WTC11 (cell line): ENCODE results near the gene ROR2. TPM values are rescaled to one million over a fixed set of nuclear protein-coding genes. Genes with fewer than 3 reads are reported as not detected.

Experiments
- ATAC-seq: fragments of 200-7000 bp; cut with Tn5 transposase; 2 replicates; pipeline ENCODE4 v1.10.0; 2021; ENCODE audit warnings: mild to moderate bottlenecking, moderate library complexity
- CTCF ChIA-PET: fragments of 300-600 bp; sonication (Branson Sonifier 250); formaldehyde crosslinking; loops from one replicate; lab custom pipeline; 2021; ENCODE audit warnings: antibody characterized with exemption; lab: Charles Lee
- POLR2A ChIA-PET: fragments of 350-600 bp; sonication (Branson Sonifier 250); formaldehyde crosslinking; loops from one replicate; lab custom pipeline; 2021; ENCODE audit warnings: antibody characterized with exemption; lab: Charles Lee
- DNase-seq: peaks from one replicate; pipeline ENCODE4 v3.0.0; 2021; ENCODE audit warnings: low spot score
- H3K27ac Mint-ChIP-seq: 2 replicates; pipeline ENCODE4 v1.8.0; 2021; ENCODE audit warnings: mixed read lengths
- H3K27me3 Mint-ChIP-seq: 2 replicates; pipeline ENCODE4 v1.8.0; 2021; ENCODE audit warnings: low read depth, mild to moderate bottlenecking, moderate library complexity, mixed read lengths
- H3K36me3 Mint-ChIP-seq: 2 replicates; pipeline ENCODE4 v1.8.0; 2021; ENCODE audit warnings: mixed read lengths
- H3K4me1 Mint-ChIP-seq: 2 replicates; pipeline ENCODE4 v1.8.0; 2022; ENCODE audit warnings: mixed read lengths
- H3K4me3 Mint-ChIP-seq: 2 replicates; pipeline ENCODE4 v1.8.0; 2021; ENCODE audit warnings: mild to moderate bottlenecking, moderate library complexity, mixed read lengths
- H3K9me3 Mint-ChIP-seq: 2 replicates; pipeline ENCODE4 v1.8.0; 2021; ENCODE audit warnings: mixed read lengths
- AR ChIP-seq: fragments of 250-450 bp; sonication (Bioruptor Pico); IDR thresholded peaks from 2 replicates; pipeline ENCODE4 v1.9.0; 2021; ENCODE audit warnings: mild to moderate bottlenecking
- ELF4 ChIP-seq: sonication (generic); formaldehyde crosslinking; IDR thresholded peaks from 2 replicates; pipeline ENCODE4 v1.8.1; 2022; ENCODE audit warnings: low read depth, mild to moderate bottlenecking, moderate library complexity, missing genetic modification reagents
- ESRRA ChIP-seq: sonication (generic); formaldehyde crosslinking; IDR thresholded peaks from 2 replicates; pipeline ENCODE4 v1.8.1; 2022; ENCODE audit warnings: mild to moderate bottlenecking, missing genetic modification reagents, borderline replicate concordance
- ETV6 ChIP-seq: sonication (generic); formaldehyde crosslinking; IDR thresholded peaks from 2 replicates; pipeline ENCODE4 v1.8.1; 2022; ENCODE audit warnings: mild to moderate bottlenecking, missing genetic modification reagents
- MXD4 ChIP-seq: fragments of 250-450 bp; sonication (Bioruptor Pico); IDR thresholded peaks from 2 replicates; pipeline ENCODE4 v1.8.0; 2021; ENCODE audit warnings: mild to moderate bottlenecking, moderate library complexity, borderline replicate concordance
- NFATC4 ChIP-seq: fragments of 250-450 bp; sonication (Bioruptor Pico); IDR thresholded peaks from 2 replicates; pipeline ENCODE4 v1.9.0; 2021; ENCODE audit warnings: mild to moderate bottlenecking
- NR1H2 ChIP-seq: sonication (generic); formaldehyde crosslinking; IDR thresholded peaks from 2 replicates; pipeline ENCODE4 v1.9.0; 2021; ENCODE audit warnings: mild to moderate bottlenecking, moderate library complexity, missing genetic modification reagents
- RORB ChIP-seq: fragments of 250-450 bp; sonication (Bioruptor Pico); IDR thresholded peaks from 2 replicates; pipeline ENCODE4 v1.9.0; 2021; ENCODE audit warnings: mild to moderate bottlenecking
- TEAD4 ChIP-seq: sonication (generic); formaldehyde crosslinking; IDR thresholded peaks from 2 replicates; pipeline ENCODE4 v1.8.0; 2022; ENCODE audit warnings: mild to moderate bottlenecking, missing genetic modification reagents
- ZBTB21 ChIP-seq: sonication (generic); formaldehyde crosslinking; IDR thresholded peaks from 2 replicates; pipeline ENCODE4 v1.8.1; 2023; ENCODE audit warnings: mild to moderate bottlenecking, missing genetic modification reagents, borderline replicate concordance
- ZNF138 ChIP-seq: sonication (generic); formaldehyde crosslinking; conservative IDR thresholded peaks from 2 replicates; pipeline ENCODE4 v1.8.1; 2022; ENCODE audit warnings: mild to moderate bottlenecking, moderate library complexity, missing genetic modification reagents
- ZNF219 ChIP-seq: sonication (generic); formaldehyde crosslinking; IDR thresholded peaks from 2 replicates; pipeline ENCODE4 v1.8.0; 2023; ENCODE audit warnings: missing genetic modification reagents, mild to moderate bottlenecking, borderline replicate concordance
- ZNF263 ChIP-seq: sonication (generic); formaldehyde crosslinking; IDR thresholded peaks from 2 replicates; pipeline ENCODE4 v1.8.1; 2022; ENCODE audit warnings: low read depth, mild to moderate bottlenecking, moderate library complexity, missing genetic modification reagents
- ZNF416 ChIP-seq: fragments of 250-450 bp; sonication (Bioruptor Pico); IDR thresholded peaks from 2 replicates; pipeline ENCODE4 v1.9.0; 2021; ENCODE audit warnings: mild to moderate bottlenecking, inconsistent platforms
- ZSCAN18 ChIP-seq: fragments of 250-450 bp; sonication (Bioruptor Pico); IDR thresholded peaks from 2 replicates; pipeline ENCODE4 v2.1.2; 2022; ENCODE audit warnings: mild to moderate bottlenecking, moderate library complexity
- total RNA-seq: library from RNA; stranded (reverse); gene quantifications from 3 replicates; pipeline ENCODE4 v1.2.3, GENCODE V29; 2021
- TF ChIP-seq, protein P1 (sequence below): sonication (generic); formaldehyde crosslinking; IDR thresholded peaks from 2 replicates; pipeline ENCODE4 v1.8.0; 2023; ENCODE audit warnings: missing genetic modification reagents, mild to moderate bottlenecking, borderline replicate concordance
- TF ChIP-seq, protein P2 (sequence below): sonication (generic); formaldehyde crosslinking; IDR thresholded peaks from 2 replicates; pipeline ENCODE4 v1.8.1; 2022; ENCODE audit warnings: low read depth, mild to moderate bottlenecking, moderate library complexity, missing genetic modification reagents, borderline replicate concordance
- TF ChIP-seq, protein P3 (sequence below): sonication (generic); formaldehyde crosslinking; IDR thresholded peaks from 2 replicates; pipeline ENCODE4 v1.8.0; 2022; ENCODE audit warnings: mild to moderate bottlenecking, missing genetic modification reagents

ROR2 gene
- total RNA-seq, 1 experiment from 2014 or later = 19.8 TPM

DNA sequence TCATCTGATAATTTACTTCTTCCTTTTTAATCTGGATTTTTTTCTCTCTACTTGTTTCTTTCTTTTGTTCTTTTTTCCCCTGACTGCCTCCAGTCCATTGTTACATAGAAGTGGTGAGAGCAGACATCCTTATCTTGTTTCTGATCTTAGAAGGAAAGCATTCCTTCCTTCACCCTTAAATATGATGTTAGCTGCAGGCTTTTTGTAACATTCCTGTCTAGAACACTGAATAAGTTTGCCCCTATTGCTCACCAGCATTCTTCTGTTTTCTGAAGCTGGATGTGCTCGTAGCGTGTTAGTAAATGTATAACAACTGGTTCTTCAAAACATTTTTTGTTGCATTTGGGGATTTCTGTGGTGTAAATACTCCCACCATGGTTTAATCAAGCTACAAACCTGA is 389.7 kb downstream of the ROR2 start:
- TF ChIP-seq TEAD4 (CRISPR knock-in tag) (no peak), RORB (no peak), ETV6 (CRISPR knock-in tag) (no peak), ZNF263 (CRISPR knock-in tag) (no peak), ZNF219 (CRISPR knock-in tag) (no peak), ZNF416 (CRISPR knock-in tag) (no peak), NFATC4 (CRISPR knock-in tag) (no peak), ESRRA (no peak), MXD4 (CRISPR knock-in tag) (no peak), NR1H2 (CRISPR knock-in tag) (no peak), AR (CRISPR knock-in tag) (no peak), ZBTB21 (CRISPR knock-in tag) (no peak), ELF4 (no peak), ZSCAN18 (CRISPR knock-in tag) (no peak), ZNF138 (CRISPR knock-in tag) (no peak)
- TF ChIP-seq, protein P1, sequence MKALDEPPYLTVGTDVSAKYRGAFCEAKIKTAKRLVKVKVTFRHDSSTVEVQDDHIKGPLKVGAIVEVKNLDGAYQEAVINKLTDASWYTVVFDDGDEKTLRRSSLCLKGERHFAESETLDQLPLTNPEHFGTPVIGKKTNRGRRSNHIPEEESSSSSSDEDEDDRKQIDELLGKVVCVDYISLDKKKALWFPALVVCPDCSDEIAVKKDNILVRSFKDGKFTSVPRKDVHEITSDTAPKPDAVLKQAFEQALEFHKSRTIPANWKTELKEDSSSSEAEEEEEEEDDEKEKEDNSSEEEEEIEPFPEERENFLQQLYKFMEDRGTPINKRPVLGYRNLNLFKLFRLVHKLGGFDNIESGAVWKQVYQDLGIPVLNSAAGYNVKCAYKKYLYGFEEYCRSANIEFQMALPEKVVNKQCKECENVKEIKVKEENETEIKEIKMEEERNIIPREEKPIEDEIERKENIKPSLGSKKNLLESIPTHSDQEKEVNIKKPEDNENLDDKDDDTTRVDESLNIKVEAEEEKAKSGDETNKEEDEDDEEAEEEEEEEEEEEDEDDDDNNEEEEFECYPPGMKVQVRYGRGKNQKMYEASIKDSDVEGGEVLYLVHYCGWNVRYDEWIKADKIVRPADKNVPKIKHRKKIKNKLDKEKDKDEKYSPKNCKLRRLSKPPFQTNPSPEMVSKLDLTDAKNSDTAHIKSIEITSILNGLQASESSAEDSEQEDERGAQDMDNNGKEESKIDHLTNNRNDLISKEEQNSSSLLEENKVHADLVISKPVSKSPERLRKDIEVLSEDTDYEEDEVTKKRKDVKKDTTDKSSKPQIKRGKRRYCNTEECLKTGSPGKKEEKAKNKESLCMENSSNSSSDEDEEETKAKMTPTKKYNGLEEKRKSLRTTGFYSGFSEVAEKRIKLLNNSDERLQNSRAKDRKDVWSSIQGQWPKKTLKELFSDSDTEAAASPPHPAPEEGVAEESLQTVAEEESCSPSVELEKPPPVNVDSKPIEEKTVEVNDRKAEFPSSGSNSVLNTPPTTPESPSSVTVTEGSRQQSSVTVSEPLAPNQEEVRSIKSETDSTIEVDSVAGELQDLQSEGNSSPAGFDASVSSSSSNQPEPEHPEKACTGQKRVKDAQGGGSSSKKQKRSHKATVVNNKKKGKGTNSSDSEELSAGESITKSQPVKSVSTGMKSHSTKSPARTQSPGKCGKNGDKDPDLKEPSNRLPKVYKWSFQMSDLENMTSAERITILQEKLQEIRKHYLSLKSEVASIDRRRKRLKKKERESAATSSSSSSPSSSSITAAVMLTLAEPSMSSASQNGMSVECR (CRISPR knock-in tag) = no peak
- TF ChIP-seq, protein P2, sequence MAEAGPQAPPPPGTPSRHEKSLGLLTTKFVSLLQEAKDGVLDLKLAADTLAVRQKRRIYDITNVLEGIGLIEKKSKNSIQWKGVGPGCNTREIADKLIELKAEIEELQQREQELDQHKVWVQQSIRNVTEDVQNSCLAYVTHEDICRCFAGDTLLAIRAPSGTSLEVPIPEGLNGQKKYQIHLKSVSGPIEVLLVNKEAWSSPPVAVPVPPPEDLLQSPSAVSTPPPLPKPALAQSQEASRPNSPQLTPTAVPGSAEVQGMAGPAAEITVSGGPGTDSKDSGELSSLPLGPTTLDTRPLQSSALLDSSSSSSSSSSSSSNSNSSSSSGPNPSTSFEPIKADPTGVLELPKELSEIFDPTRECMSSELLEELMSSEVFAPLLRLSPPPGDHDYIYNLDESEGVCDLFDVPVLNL (CRISPR knock-in tag) = no peak
- TF ChIP-seq, protein P3, sequence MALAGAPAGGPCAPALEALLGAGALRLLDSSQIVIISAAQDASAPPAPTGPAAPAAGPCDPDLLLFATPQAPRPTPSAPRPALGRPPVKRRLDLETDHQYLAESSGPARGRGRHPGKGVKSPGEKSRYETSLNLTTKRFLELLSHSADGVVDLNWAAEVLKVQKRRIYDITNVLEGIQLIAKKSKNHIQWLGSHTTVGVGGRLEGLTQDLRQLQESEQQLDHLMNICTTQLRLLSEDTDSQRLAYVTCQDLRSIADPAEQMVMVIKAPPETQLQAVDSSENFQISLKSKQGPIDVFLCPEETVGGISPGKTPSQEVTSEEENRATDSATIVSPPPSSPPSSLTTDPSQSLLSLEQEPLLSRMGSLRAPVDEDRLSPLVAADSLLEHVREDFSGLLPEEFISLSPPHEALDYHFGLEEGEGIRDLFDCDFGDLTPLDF (CRISPR knock-in tag) = no peak
- peaks cover 48% of the 10 kb centered on the region for H3K4me1 Mint-ChIP-seq
- no peak overlapping the region for H3K4me3 Mint-ChIP-seq
- H3K27ac Mint-ChIP-seq = peak overlapping the region; percentile 72; the same call in 1 of the 2 replicates
- no peaks in the 10 kb centered on the region; the same call in 1 of the 2 replicates for H3K9me3 Mint-ChIP-seq
- POLR2A ChIA-PET = no interaction called here
- no peak for DNase-seq
- no peak for ATAC-seq
- H3K36me3 Mint-ChIP-seq = no peaks in the 10 kb centered on the region
- peaks cover 3% of the 10 kb centered on the region; the same call in 1 of the 2 replicates for H3K27me3 Mint-ChIP-seq
- CTCF ChIA-PET = no interaction called here
